ENCODE data around the gene POLR1F. TPM values are rescaled to one million over a fixed set of nuclear protein-coding genes. Genes with fewer than 3 reads are reported as not detected.
A peak's percentile ranks its signal among the peaks of the same experiment; 100 is the strongest.

The POLR1F gene
- polyA plus RNA-seq, 1 donor (not counting 4 experiments of a cell fraction or from before 2014, with no cell fraction given) = 22.4 TPM

DNA sequence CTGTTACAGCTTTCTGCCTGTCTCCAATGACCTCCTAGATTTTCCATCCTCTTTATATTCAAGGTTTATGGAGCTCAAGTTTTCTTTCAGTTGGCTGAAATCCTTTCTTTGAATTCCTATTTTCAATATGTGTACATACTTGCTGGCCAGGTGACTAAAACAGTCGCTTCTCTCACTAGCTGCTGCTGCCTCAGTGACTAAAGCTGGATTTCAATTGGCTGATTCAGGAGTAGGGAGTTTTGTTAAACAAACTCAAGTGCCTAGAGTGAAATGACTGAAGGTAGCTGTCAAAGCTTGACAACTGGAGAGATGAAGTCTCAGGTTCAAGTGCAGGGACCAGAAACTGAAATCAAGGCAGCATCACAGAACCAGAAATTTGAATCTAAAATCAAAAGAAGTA, 6.7 kb upstream of the POLR1F start:
- no peak overlapping the region for H3K4me3 ChIP-seq (ENCODE audit: control insufficient read depth in 2 of 3, extremely low read depth in 1 of 3, insufficient read depth in 2 of 3, low read depth in 1 of 3, low read length in 3 of 3)
- no peak for TF ChIP-seq EZH2 (IDR thresholded peaks at IDR 0.05; ENCODE audit: low read length)
- TF ChIP-seq, protein P1, sequence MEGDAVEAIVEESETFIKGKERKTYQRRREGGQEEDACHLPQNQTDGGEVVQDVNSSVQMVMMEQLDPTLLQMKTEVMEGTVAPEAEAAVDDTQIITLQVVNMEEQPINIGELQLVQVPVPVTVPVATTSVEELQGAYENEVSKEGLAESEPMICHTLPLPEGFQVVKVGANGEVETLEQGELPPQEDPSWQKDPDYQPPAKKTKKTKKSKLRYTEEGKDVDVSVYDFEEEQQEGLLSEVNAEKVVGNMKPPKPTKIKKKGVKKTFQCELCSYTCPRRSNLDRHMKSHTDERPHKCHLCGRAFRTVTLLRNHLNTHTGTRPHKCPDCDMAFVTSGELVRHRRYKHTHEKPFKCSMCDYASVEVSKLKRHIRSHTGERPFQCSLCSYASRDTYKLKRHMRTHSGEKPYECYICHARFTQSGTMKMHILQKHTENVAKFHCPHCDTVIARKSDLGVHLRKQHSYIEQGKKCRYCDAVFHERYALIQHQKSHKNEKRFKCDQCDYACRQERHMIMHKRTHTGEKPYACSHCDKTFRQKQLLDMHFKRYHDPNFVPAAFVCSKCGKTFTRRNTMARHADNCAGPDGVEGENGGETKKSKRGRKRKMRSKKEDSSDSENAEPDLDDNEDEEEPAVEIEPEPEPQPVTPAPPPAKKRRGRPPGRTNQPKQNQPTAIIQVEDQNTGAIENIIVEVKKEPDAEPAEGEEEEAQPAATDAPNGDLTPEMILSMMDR (optimal IDR thresholded peaks at IDR 0.05 in 1 of 3, IDR thresholded peaks at IDR 0.05 in 1 of 3, conservative IDR thresholded peaks at IDR 0.05 in 1 of 3; ENCODE audit: extremely low read depth in 1 of 3, insufficient read depth in 2 of 3, low read length in 3 of 3) = no peak
- H3K4me2 ChIP-seq (ENCODE audit: control insufficient read depth, extremely low read depth, insufficient read depth, low read depth, low read length) = no peak overlapping the region
- DNase-seq (ENCODE audit: low read depth, low spot score) = no peak
- H4K20me1 ChIP-seq (ENCODE audit: control insufficient read depth, extremely low read depth, insufficient read depth, low read length) = no peaks in the 10 kb centered on the region
- no peaks in the 10 kb centered on the region for H3K27me3 ChIP-seq (ENCODE audit: control insufficient read depth, extremely low read depth, insufficient read depth, low read length)
- H3K9me3 ChIP-seq (ENCODE audit: control insufficient read depth, low read depth, low read length) = no peaks in the 10 kb centered on the region
- FAIRE-seq = no peak
- no peaks in the 10 kb centered on the region for H3K9me1 ChIP-seq (ENCODE audit: control insufficient read depth, extremely low read depth, insufficient read depth, low read length)
- H3K9ac ChIP-seq (ENCODE audit: control insufficient read depth, extremely low read depth, insufficient read depth, low read length) = no peak overlapping the region
- no peaks in the 10 kb centered on the region for H3K4me1 ChIP-seq (ENCODE audit: control insufficient read depth, extremely low read depth, insufficient read depth, low read length)
- H3K79me2 ChIP-seq (ENCODE audit: control insufficient read depth, insufficient read depth, low read length) = no peaks in the 10 kb centered on the region
- dilution Hi-C loops (cut with MboI; ENCODE audit: extremely low pct_ligation_motif_present, low sequenced_read_pairs) = no loop called here
- H3K27ac ChIP-seq (ENCODE audit: control insufficient read depth, insufficient read depth, low read length) = no peak overlapping the region
- no peaks in the 10 kb centered on the region for H3K36me3 ChIP-seq (ENCODE audit: control insufficient read depth in 2 of 2, extremely low read depth in 1 of 2, insufficient read depth in 2 of 2, low read length in 2 of 2)
- H2AFZ ChIP-seq (ENCODE audit: control insufficient read depth, low read length) = no peak overlapping the region

DNA sequence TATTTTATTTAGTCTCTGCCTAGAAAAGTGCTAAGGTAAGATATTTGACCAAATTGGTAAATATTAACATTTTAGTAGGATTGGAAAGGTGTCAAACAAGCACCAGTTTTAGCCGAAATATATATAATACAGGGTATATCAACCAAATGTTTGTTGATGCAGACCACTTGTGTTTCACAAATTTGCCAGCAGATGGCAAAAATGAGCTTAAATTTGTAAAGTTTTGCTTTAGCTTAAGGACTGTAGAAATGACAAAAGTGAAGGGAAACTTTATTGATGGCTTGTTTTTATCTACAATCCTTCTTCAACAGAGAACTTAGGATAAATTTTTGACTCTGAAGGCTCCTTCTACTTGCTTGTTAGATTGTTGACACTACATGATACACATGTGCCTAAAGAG, 4.8 kb upstream of the POLR1F start:
- FAIRE-seq (peak; percentile 53), DNase-seq (ENCODE audit: low read depth, low spot score) (peak; percentile 11)
- Histone ChIP-seq H4K20me1 (ENCODE audit: control insufficient read depth, extremely low read depth, insufficient read depth, low read length) (no peaks in the 10 kb centered on the region), H3K4me1 (ENCODE audit: control insufficient read depth, extremely low read depth, insufficient read depth, low read length) (peaks cover 3% of the 10 kb centered on the region), H3K9ac (ENCODE audit: control insufficient read depth, extremely low read depth, insufficient read depth, low read length) (no peak overlapping the region), H3K4me3 (ENCODE audit: control insufficient read depth in 2 of 3, extremely low read depth in 1 of 3, insufficient read depth in 2 of 3, low read depth in 1 of 3, low read length in 3 of 3) (no peak overlapping the region), H3K9me1 (ENCODE audit: control insufficient read depth, extremely low read depth, insufficient read depth, low read length) (no peaks in the 10 kb centered on the region), H3K27ac (ENCODE audit: control insufficient read depth, insufficient read depth, low read length) (no peak overlapping the region), H2AFZ (ENCODE audit: control insufficient read depth, low read length) (no peak overlapping the region), H3K9me3 (ENCODE audit: control insufficient read depth, low read depth, low read length) (no peaks in the 10 kb centered on the region), H3K4me2 (ENCODE audit: control insufficient read depth, extremely low read depth, insufficient read depth, low read depth, low read length) (no peak overlapping the region), H3K36me3 (ENCODE audit: control insufficient read depth in 2 of 2, extremely low read depth in 1 of 2, insufficient read depth in 2 of 2, low read length in 2 of 2) (no peaks in the 10 kb centered on the region), H3K27me3 (ENCODE audit: control insufficient read depth, extremely low read depth, insufficient read depth, low read length) (no peaks in the 10 kb centered on the region), H3K79me2 (ENCODE audit: control insufficient read depth, insufficient read depth, low read length) (peaks cover 2% of the 10 kb centered on the region)
- dilution Hi-C loops (cut with MboI; ENCODE audit: extremely low pct_ligation_motif_present, low sequenced_read_pairs) = no loop called here
- TF ChIP-seq, protein P1 (optimal IDR thresholded peaks at IDR 0.05 in 1 of 3, IDR thresholded peaks at IDR 0.05 in 1 of 3, conservative IDR thresholded peaks at IDR 0.05 in 1 of 3; ENCODE audit: extremely low read depth in 1 of 3, insufficient read depth in 2 of 3, low read length in 3 of 3) = peak in 2 of 3 experiments; percentile 23 to 47
- no peak for TF ChIP-seq EZH2 (IDR thresholded peaks at IDR 0.05; ENCODE audit: low read length)

All from keratinocyte (primary cell).